HK-2 (cell line): ENCODE data around the gene KIAA0513.

ENCODE experiments used
- DNase-seq: peaks from one replicate; pipeline ENCODE4 v3.0.0-alpha.2; 2018; ENCODE audit not compliant: unreplicated experiment

The KIAA0513 gene

DNA sequence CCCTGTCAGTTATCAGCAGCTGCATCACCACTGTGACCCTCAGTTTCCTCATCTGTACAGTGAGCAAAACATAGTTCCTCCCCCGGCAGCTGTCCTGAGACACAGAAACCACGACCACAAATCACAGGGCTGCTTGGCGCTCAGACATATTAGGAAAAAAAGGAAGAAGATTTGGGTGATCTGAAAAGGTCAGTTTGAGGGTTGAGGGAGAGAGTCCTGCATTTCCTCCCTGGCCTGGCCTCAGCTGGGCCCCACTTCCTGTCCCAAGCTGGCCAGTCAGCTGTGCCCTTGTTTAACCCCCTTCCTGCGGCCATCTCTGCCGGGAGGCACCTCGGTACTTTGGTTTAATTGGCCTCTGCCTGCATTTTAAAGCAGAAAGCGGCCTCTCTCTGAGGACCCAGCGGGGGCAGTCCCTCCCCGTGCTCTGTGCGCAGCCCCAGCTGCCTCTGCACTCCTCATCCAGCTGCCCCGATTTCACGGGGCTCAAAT lies 108.7 kb downstream of the KIAA0513 start:
- DNase-seq = no peak

DNA sequence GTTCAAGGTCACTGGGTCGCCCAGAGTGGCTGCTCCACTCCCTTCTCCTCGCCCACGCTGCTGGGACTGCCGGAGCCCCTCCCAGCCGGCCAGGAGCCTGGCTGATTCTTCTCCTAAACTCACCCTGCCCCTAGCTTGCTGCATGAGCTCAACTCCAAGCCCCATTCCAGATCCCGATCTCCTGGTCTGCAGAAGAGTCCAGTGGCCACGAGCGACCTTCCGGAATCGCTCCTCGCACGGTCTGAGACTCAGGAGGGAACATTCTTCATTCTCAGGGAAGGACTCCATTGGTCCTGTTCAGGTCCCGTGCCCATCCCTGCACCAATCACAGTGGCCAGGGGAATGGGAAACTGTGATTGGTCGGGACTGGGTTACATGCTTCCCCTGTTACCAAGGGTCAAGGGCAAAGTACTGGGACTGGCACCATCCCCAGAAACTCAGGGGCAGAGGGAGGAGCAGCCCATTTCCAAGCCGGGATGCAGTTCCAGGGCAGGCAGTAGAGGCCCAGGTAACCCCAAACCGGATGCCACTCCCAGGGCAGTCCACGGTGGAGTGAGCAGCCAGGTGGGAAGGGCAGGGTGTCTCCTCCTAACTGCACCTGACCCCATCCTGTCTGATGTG lies 109.2 kb downstream of the KIAA0513 start:
- no peak for DNase-seq

DNA sequence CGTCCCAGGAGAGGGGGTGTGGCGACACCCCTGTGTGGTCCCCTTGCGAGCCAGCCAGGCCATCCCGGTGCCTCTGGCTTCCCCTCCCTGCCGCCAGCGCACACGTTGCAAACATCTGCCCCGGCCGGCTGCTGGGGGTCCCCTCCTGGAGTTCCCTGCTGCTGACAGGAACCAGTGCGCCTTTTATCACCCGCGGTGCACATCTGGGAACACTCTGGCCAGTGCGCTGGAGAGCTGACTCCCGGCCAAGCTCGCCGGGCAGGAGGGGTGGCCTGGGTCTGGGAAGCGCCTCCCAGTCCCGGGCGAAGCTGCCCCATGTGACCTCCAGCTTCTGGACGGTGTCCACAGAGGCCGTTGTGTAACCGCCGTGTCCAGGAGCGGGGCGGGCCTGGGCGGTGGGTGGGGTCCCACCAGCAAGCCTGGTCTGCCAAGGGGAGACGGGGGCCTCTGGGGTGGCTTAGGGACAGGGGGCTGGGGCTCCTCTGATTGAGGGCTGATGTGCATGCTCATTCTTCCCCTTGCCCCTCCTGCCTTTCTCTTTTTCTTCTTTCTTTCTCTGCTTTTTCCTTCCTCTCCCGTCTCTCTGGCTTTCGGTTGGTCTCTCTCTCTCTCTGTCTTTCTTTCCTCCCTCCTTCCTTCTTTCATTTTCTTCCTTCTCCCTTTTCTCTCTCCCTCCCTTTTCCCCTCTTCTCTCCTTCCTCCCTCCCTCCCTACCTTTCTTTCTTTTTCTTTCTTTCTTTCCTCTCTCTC lies 109.9 kb downstream of the KIAA0513 start:
- DNase-seq = peak; percentile 64

DNA sequence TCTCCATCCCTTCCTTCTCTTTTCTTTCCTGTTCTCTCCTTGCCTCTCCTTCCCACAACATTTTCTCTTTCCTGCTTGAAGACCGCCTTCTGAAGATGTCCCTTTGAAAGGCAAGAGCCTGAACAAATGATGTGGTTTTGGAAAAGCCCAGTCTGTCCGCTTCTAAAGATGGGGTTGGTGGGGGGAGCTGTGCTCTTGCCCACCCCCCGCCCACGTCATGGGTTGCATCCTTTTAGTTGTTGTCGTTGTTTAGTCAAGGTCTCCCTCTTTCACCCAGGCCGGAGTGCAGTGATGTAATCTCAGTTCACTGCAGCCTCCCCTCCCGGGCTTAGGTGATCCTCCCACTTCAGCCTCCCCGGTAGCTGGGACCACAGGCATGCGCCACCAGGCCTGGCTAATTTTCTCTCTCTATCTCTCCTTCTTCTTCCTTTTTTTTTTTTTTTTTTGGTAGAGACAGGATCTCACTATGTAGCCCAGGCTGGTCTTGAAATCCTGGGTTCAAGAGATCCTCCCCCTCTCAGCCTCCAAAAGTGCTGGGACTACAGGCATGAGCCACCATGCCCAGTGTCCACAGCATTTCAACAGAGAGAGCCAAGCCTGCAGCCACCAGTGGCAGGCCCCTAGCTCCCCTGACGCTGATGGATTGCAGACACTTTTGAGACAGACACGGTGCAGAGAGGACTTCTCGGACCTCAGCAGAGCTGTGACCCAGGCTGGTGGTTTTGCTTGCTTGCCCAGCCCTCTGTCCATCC lies 110.7 kb downstream of the KIAA0513 start:
- DNase-seq = no peak

DNA sequence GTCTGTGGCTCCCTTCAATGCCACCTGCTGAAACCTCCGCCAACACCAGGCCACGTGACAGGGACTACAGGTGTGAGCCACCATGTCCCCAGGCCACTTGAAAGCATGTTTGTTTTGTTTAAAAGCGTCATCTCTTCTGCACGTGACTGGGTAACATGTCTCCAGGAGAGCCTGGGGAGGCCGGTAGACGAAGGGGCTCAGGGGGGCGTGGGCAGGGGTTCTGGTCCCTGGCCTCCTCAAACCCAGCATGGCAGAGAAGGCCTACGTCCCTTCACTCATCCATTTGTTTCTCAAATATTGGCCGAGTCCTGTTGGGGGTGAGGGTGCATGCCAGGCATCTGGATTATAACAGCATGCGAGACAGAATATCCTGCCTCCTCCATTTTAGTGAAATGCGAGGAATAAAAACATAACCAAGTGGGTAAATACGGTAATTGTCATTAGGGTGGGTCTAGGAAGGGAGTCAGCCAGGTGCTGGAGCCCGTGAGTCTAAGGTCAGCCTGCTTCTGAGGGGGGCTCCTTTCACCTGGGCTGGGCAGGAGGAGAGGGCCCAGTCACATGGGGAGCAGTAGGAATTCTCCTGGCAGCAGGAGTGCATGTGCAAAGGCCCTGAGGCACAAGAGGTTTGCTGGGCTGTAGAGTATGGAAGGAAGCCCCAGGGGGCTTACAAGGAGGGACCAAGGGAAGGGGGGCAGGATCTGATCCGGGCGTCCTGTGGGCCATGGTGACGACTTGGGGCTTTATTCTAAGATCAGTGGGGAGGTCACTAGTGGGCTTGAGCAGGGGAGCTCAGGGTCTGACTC lies 111.4 kb downstream of the KIAA0513 start:
- DNase-seq = no peak

DNA sequence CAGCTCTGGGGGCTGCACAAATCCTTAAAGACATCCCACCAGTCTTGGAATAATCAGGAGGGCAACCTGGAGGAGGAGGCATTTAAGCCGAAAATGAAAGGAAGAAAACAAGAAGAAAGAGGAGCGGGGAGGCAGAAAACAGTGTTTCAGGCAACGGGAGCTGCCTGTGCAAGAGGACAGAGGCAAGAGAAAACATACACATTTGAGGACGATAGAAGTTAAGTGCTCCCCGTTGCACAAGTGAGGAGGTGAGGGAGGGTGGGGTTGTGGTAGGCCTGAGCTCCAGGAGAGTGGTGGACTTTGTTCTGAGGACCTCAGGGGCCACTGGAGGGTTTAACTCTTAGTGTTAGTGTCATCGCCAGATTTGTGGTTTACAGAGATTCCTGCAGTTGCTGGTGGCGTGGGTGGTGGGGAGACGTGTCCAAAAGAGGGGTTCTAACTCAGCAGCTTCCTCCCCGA lies 112.3 kb downstream of the KIAA0513 start:
- no peak for DNase-seq

DNA sequence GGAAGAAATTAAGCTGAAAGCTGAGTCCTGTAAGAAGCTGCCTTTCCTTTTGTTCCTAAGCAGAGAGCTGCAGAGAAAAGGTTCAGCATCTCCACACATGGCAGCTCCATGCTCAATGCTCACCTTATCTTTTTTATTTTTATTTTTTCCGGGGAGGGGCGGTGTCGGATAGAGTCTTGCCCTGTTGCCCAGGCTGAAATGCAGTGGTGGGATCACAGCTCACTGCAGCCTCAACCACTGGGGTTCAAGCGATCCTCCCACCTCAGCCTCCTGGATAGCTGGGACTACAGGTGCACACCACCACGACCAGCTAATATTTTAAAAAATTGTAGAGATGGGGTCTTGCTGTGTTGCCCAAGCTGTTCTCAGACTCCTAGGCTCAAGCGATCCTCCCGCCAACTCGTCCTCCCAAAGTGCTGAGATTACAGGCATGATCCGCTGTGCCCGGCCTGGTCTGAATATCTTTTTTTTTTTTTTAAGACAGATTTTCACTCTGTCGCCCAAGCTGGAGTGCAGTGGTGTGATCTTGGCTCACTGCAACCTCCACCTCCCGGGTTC lies 112.9 kb downstream of the KIAA0513 start:
- no peak for DNase-seq

DNA sequence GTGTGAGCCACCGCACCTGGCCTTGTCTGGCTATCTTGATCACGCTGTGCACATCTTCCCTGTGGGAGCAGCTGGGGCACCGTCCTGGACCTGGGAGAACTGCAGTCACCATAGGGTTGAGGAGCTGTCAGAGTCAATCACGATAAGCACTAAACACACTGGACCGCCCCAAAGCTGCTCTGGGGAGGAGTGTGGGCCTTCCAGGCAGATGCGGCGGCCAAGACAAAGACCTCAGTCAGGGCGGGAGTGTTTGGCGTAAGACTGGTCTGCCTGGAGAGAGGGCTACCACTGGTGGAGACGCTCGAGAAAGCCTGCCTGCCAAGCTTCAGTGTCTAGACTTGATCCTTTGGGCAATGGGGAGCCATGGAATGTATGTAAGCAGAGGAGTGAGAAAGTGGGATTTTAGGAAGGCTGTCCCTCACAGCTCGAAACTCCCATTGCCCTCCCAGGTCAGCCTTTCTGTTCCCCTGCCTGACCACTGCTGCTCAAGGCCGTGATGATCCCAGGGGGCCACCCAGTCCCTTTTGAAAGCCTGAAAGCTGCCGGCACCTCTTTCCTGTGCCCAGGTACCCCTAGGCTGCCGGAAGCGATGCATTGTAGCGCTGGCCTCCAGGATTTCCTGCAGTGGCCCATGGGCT lies 114.0 kb downstream of the KIAA0513 start:
- no peak for DNase-seq

DNA sequence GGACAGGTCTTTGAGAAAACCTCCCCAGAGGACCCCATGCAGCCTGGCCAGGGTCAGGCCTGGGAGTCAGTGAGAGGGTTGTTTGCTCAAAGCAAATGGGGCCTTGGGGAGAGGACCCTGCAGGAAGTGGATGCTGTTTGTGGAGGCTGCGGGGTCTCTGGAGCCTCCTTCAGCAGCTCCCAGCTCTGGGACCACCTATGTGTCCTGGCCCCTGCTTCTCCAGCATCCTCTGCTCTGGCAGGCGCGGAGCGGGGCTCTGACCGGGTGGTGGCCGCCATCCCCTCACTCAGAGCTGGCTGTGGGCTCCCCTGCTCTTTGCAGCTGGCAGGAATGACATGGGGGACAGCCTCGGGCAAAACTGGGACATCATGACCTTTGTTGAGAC lies 114.5 kb downstream of the KIAA0513 start:
- no peak for DNase-seq

DNA sequence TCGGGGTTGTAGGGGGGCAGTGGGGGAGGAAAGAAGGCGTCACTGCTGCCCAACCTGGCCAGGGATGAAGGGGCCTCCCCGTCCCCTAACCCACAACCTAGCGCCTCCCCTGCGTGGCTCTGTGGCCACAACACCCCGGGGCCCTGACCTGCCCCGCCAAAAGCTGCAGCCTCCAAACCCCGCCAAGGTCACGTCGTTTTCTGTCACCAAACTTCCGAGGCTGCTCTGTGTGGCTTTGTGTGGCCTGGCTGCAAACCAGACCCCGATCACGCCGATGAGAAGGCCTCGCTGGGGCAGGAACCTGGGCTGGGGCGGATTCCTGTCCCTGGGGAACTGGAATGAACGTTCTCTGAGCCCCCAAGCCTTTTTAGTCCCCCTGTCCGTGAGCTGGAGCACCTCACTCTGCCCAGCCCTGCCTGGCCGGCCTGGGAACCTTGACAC lies 115.2 kb downstream of the KIAA0513 start:
- DNase-seq = no peak
